WTC11 (cell line): ENCODE data around the gene NPAS3.

Experiments
- ATF2 ChIP-seq: sonication (generic); formaldehyde crosslinking; IDR thresholded peaks from 2 replicates; pipeline ENCODE4 v1.8.1; 2022; ENCODE audit warnings: low read depth, missing genetic modification reagents, borderline replicate concordance
- CTCF ChIP-seq: fragments of 200-600 bp; IDR thresholded peaks from 2 replicates; pipeline ENCODE4 v1.8.0; 2022; ENCODE audit warnings: antibody characterized with exemption
- ESRRA ChIP-seq: sonication (generic); formaldehyde crosslinking; IDR thresholded peaks from 2 replicates; pipeline ENCODE4 v1.8.1; 2022; ENCODE audit warnings: mild to moderate bottlenecking, missing genetic modification reagents, borderline replicate concordance
- MAX ChIP-seq: sonication (generic); formaldehyde crosslinking; IDR thresholded peaks from 2 replicates; pipeline ENCODE4 v1.8.0; 2022; ENCODE audit warnings: mild to moderate bottlenecking, missing genetic modification reagents
- MLX ChIP-seq: sonication (generic); formaldehyde crosslinking; IDR thresholded peaks from 2 replicates; pipeline ENCODE4 v1.8.1; 2023; ENCODE audit warnings: mild to moderate bottlenecking, missing genetic modification reagents, moderate library complexity
- MYBL2 ChIP-seq: sonication (generic); formaldehyde crosslinking; IDR thresholded peaks from 2 replicates; pipeline ENCODE4 v1.8.1; 2023; ENCODE audit warnings: mild to moderate bottlenecking, moderate library complexity, missing genetic modification reagents
- NR1H2 ChIP-seq: sonication (generic); formaldehyde crosslinking; IDR thresholded peaks from 2 replicates; pipeline ENCODE4 v1.9.0; 2021; ENCODE audit warnings: mild to moderate bottlenecking, moderate library complexity, missing genetic modification reagents
- SP1 ChIP-seq: sonication (generic); formaldehyde crosslinking; conservative IDR thresholded peaks from 2 replicates; pipeline ENCODE4 v1.8.1; 2022; ENCODE audit warnings: missing genetic modification reagents
- TCF7 ChIP-seq: sonication (generic); formaldehyde crosslinking; IDR thresholded peaks from 2 replicates; pipeline ENCODE4 v1.8.0; 2022; ENCODE audit warnings: mild to moderate bottlenecking, low read depth, missing genetic modification reagents, moderate library complexity
- TEAD4 ChIP-seq: sonication (generic); formaldehyde crosslinking; IDR thresholded peaks from 2 replicates; pipeline ENCODE4 v1.8.0; 2022; ENCODE audit warnings: mild to moderate bottlenecking, missing genetic modification reagents
- USF2 ChIP-seq: sonication (generic); formaldehyde crosslinking; IDR thresholded peaks from 2 replicates; pipeline ENCODE4 v1.8.1; 2023; ENCODE audit warnings: mild to moderate bottlenecking, missing genetic modification reagents, moderate library complexity
- ZNF121 ChIP-seq: sonication (generic); formaldehyde crosslinking; IDR thresholded peaks from 2 replicates; pipeline ENCODE4 v1.8.0; 2023; ENCODE audit warnings: missing genetic modification reagents
- ZNF671 ChIP-seq: fragments of 250-450 bp; sonication (Bioruptor Pico); IDR thresholded peaks from 2 replicates; pipeline ENCODE4 v1.8.0; 2021; ENCODE audit warnings: mild to moderate bottlenecking

- TF ChIP-seq NR1H2 (CRISPR knock-in tag) (no peak), MAX (no peak), ESRRA (CRISPR knock-in tag) (no peak), SP1 (CRISPR knock-in tag) (no peak), CTCF (no peak), ZNF121 (no peak), TCF7 (CRISPR knock-in tag) (no peak), USF2 (CRISPR knock-in tag) (no peak), MYBL2 (no peak), ATF2 (CRISPR knock-in tag) (no peak), ZNF671 (CRISPR knock-in tag) (no peak), MLX (CRISPR knock-in tag) (no peak), TEAD4 (CRISPR knock-in tag) (no peak)
Observed at GRCh38 chr14:33720284-33720787, 781.7 kb downstream of the NPAS3 start.
